Measurements from ENCODE around the gene PPY.
"Not testable (repeated sequence)": the region's sequence is repeated elsewhere in the genome, so short reads cannot be mapped to it uniquely, and the experiment has no call there.

Gene PPY

DNA sequence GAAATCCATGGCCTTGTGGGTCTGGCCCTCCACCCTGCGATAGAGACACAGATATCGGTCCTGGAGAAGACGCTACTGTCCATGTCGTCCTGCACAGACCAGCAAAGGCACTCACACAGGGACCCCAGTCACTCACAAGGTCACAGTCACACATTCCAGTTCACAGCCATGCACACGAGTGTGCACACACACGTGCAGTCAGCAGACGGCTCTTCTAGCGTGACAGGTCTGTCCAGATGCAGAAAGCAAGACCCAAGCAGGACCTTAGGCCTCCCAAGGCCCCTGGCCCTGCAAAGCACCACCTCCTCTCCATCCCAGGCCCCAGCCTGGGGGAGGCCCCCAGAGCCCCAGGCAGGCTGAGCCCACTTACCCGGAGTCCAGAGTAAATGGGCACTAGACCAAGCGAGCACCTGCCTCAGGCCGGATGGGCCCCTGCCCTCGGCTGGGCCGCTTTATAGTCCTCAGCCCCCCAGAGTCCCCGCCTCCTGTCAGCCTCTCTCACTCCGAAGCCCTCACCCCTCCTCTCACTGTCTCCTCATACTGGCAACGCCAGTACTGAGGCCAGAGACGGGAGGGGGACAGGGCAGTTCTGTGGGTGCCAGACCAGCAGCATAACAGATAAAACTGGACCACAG, at the start of gene PPY:
PPY (minus strand) TSS at position 426 of the 635 bp plus-strand sequence. CDS start 822 bp downstream, outside the sequence.
- no peak for DNase-seq

DNA sequence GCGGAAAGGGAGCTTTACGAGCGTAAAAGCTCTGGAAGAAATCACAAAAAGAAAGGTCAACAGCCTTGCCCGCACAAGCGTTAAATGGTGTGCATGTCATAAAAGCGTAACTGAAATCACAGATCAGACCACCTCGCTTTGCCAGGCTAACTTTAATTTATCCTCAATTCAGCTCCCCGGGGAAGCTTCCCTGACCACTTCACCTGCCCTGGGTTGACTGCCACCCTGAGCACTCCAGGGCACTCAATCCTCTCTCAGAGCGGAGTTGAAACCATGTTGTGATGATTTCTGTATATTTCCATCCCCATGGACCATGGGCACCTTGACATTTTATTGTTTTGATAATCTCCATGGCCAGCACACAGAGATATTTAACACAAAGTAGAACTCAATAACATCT, 46.0 kb upstream of the PPY start:
- DNase-seq = peak; percentile 67

DNA sequence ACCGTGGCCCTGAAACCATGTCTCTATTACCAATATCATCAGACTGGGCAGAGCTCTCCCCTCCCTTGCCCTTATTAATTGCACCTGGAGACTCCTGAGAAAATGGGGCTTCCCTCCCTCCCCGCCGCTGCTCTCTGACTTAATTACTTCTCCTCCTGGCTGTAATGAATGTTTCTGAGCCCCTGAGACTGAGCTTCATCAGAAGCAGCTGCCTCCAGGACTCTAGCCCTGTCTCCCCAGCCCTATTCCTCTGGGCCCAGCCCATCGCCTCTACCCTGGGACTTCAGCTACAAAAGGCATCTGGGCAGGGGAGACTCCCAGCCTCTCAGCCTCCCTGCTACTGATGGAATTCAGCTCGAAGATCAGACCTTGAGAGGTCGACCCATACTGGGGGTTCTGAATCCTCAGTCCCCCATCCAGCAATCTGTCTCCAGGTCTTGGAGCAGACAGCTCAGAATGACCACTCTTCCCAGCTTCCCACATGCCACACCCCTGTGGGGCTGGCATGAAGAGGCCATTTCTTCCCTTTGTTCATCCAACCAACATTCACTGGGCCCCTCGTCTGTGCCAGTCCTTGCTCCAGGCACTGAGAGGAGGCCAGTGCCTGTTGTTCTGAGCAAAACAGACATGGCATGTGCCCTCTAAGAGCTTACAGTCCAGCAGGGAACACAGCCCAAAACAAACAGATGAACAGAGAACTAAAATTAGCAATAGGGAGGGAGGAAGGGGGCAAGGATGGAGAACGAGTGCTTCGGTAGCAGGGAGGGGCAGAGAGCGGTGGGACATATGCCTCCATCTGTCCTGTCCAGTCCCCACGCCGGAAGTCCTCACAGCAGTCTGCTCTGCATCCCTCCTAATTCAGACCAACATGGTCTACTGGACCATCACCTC, 45.1 kb upstream of the PPY start:
- no peak for DNase-seq

- DNase-seq = no peak
Measured at GRCh38 chr17:43986225-43986981, 44.1 kb upstream of the PPY start.

DNA sequence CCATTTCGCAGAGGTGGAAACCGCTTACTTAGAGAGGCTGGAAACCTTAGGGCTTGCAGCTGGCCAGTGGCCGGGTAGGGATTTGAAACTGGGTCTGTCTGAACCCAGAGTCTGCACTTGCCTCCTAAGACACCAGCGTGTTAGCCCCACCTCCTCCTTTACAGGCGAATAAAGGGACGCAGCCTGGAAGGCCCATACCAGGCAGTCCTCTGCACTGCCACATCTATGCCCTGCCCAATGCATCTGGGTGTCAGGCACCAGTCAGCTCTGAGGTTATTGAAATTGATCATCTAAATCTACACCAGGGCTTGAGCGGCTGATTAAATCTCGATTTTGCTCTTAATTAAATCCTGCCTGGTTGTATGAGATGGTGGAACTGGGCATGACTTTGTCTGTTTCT, 42.2 kb upstream of the PPY start:
- DNase-seq = no peak

DNA sequence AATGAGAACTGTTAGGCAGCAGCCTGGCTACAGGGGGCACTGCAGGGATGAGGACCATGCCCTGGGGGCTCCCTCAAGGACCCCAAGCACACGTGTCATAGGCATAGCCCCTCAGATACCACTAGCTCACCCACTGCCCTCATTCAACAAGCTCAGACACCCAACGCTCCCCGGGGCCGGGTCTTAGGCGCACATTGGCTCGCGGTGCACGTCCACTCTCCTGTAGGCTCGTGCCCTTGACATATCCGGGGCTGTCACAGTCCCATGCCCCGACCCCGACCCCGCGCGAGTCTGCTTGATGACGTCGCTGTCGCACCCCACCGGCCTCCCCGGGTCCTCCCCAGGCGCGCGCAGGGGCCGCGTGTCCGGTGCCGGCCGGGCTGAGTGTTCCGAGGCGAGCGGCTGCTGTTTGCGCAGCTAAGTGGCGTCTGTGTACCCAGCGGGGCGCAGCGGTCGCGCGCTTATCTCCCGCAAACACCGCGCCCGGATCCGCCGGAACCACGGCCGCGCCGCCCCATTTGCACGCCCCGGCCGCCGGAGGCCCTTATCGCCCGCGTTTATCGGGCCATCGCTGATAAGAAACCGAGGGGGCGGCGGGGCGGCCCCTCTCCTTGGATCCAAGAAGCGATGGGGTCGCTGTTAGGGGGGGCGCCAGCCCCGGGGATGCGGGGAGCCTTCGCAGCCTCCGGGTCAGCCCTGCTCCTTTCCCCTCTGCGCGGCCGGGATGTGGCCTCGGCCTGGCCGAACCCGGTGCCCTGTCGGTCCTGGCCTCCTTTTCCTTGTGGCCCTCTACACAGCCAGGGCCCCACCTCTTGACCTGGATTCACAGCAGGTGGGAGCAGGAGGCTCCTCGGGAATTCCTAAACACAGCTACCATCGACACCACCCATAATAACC, 41.5 kb upstream of the PPY start:
- DNase-seq = no peak

DNA sequence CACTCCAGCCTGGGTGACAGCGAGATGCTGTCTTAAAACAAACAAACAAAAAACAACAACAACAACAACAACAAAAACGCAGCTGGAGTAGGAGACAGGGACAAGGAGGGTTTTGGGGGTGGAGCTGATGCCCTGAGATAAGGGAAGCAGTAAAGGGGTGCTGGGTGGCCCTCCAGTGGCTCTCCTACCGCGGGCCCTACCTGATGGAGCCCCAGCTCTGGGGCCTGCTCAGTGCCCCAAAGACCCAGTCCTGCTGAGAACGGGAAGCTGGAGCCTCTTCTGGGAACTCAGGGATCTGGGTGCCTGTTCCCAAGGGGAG, 40.9 kb upstream of the PPY start:
- no peak for DNase-seq

DNA sequence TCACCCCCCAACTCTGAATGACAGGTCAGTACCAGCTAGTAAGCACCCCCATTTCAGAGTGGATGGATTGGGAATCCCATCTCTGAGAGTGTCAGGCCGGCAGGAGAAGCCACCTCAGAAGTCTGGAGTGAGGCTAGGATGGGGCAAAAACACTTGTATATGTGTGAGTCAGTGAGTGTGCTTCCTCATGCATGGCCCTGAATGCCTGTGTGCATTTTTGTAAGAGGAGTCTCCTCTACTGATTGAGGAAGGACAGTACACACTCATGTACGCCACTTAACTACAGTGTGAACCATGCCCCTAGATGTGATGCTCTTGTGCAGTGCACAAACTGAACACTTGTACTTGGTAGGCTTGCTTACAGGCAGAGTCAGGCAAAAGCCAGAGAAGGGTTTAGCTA, 39.9 kb upstream of the PPY start:
- DNase-seq = no peak

DNA sequence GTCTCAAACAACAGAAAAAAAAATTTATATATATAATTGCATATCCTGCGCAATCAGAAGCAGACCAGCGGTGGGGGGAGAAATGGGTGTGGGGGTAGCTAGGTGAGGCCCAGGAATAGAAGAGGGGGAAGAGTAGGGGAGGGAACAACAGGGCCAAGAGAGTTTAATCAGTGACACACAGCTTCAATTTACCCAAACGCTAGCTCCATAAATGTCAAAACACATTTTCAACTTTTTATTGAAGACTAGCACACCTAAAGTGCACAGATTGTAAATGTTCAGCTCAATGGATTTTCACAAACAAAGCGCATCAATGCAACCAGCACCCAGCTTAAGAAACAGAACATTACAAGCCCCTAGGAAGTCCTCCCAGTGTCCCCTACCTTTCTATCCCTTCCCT, 37.4 kb upstream of the PPY start:
- no peak for DNase-seq

DNA sequence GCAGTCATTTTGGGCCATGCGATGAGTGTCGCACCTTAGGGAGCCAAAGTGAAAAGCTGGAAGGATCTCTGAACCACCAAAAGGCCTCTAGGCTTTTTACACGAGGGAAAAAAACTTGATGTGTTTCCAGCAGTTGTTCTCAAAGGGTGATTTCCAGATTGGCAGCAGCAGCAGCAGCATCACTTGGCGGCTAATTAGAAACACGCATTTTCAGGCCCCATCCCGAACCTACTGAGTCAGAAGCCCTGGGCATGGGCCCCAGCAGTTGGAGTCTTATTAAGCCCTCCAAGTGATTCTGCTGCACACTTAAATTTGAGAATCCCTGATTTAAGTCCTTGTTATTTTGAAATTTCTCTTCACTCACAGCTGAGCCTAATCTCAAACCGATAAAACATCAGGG, 36.7 kb upstream of the PPY start:
- DNase-seq = no peak

- no peak for DNase-seq
Measured at GRCh38 chr17:43978078-43978477, 35.8 kb upstream of the PPY start.

DNA sequence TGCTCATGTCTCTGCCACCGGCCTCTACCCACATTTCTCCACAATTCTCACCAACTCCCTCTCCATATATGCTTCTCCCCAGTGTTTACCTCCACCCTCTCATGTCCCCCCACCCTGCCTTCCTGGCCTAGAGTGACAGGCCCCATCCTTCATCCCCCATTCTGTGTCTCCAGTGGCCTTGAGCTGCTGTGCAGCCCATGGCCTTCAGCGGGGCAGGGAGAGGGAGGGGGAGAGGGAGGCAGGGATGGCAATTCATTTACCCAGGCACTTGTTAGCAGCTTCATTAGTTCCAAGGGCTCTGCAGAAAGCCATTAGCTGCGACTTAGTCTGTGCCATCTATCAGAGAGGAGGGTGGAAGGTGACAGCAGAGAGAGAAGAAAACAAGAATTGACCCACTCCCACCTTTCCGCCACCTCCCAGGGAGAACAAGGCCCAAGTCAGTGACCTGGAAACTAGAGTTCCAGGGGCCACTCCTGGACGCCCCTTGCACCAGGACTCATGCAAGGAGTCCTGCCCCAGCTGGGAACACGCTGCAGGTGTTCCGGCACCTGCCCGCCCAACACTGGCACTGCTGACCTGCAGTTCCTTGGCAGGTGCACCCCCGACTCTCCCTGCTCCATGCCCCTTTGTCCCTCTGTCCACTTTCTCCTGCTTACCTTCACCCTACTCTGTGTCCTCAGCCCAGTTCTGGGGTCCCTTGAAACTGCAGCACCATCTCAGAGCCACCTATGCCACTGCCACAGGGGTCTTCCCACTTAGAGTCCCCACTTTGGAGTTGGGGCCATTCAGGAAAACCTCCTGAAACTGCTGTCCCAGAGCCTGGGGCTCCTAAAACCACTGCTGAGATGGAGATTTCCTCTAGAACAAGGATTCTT, 34.9 kb upstream of the PPY start:
- no peak for DNase-seq

DNA sequence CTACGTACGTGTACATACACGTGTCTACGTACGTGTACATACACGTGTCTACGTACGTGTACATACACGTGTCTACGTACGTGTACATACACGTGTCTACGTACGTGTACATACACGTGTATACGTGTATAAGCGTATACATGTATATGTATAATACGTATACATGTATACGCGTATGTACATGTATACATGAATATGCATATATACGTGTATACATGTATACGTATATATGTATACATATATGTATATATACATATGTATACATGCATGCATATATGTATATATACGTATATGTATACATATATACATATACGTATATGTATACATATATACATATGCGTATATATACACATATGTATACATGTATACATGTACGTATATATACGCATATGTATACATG, 33.6 kb upstream of the PPY start:
- no peak for DNase-seq

GRCh38 chr17:43974382-43975266, 32.3 kb upstream of the PPY start:
- DNase-seq = no peak

GRCh38 chr17:43972444-43973212, 30.4 kb upstream of the PPY start:
- DNase-seq = not testable (repeated sequence)

- DNase-seq = not testable (repeated sequence)
Measured at GRCh38 chr17:43971436-43971835, 29.2 kb upstream of the PPY start.

- DNase-seq = no peak
Measured at GRCh38 chr17:43970366-43970765, 28.1 kb upstream of the PPY start.

DNA sequence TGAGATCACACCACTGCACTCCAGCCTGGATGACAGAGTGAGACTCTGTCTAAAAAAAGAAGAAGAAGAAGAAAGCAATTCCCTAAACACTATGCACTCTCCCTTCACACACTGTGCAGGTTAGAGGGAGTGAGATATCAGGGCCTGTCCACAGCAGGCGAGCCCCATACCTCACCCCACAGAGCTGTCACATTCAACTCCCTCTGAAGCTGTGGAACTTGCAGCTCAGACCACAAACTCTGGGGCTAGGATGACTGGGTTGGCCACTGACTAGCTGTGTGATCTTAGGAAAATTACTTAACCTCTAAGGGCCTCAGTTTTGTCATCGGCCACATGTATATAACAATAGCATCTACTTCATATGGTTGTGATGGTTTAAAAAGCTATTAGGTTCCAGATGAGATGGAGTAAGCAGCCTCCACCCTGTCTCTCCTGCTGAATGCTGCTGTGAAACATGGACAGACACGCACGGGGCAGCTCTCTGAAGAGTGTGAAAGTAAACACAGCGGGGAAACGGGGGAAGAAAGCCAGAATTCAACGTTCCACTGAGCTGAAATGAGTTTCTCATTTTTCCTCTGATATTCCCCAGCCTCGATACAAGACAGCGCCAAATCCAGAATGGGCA, 25.1 kb upstream of the PPY start:
- DNase-seq = no peak

DNA sequence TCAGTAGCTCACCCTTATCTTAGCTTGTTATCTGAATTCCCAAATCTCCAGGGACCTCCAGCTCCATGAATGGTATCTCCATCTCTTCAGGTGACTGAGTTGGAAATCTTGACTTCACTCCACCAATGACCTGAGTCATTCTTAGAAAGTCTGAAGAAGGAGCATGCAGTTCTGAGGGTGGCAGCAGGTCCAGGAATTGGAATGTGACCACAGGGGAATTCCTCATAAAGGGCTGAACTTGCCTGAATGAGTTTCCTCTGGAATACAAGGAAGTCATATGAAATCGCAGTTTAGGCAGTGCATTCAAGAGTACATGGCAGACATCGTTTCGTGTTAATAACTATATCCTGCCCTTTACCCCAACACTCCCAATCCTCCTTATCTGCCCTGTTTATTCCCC, 24.0 kb upstream of the PPY start:
- no peak for DNase-seq
